H1 (cell line): Measurements from ENCODE around the gene TPSD1. TPM values are rescaled to one million over a fixed set of nuclear protein-coding genes. Genes with fewer than 3 reads are reported as not detected.

ENCODE experiments used
- EP300 ChIP-seq, 2 experiments: IDR thresholded peaks; 1 replicate in 1 of 2; 2 replicates in 1 of 2; pipeline ENCODE4 v1.6.1; 2011 to 2012; ENCODE audit warnings: low read depth in 2 of 2, low read length in 2 of 2, mild to moderate bottlenecking in 2 of 2, borderline replicate concordance in 1 of 2, inconsistent platforms in 1 of 2, moderate library complexity in 1 of 2
- JUND ChIP-seq: IDR thresholded peaks from 2 replicates; pipeline ENCODE4 v1.6.1; 2011; ENCODE audit warnings: mild to moderate bottlenecking, improper control_type of control experiment, low read length
- NANOG ChIP-seq: IDR thresholded peaks from 2 replicates; pipeline ENCODE4 v1.6.1; 2011; ENCODE audit warnings: low read length, low read depth, mild to moderate bottlenecking, inconsistent platforms; ENCODE audit not compliant: insufficient read depth, poor library complexity, severe bottlenecking
- RXRA ChIP-seq: IDR thresholded peaks from 2 replicates; pipeline ENCODE4 v1.6.1; 2011; ENCODE audit warnings: low read depth, mild to moderate bottlenecking, low read length, moderate library complexity; ENCODE audit not compliant: insufficient read depth
- polyA plus RNA-seq, 7 experiments: library from polyadenylated mRNA; depleted of rRNA in 3 of 7; stranded (reverse) in 5 of 7; unstranded in 2 of 7; fragments of >200 nt in 5 of 7; fragments of 200-250 nt in 2 of 7; gene quantifications; 1 replicate in 5 of 7; 2 replicates in 1 of 7; 4 replicates in 1 of 7; pipeline versions ENCODE4 v1.2.1 to v1.2.3, GENCODE V29; 2011 to 2013; ENCODE audit warnings: missing spikeins in 2 of 7, mixed read lengths in 2 of 7
- total RNA-seq: library from RNA; stranded (reverse); fragmentation: NEBNext Ultra II Directional; extraction: Animal tissue kit (Norgen Biotek cat#: 25700); gene quantifications from 2 replicates; pipeline ENCODE4 v1.2.1, GENCODE V29; 2021
- TF ChIP-seq, protein P1 (sequence below): IDR thresholded peaks from 2 replicates; pipeline ENCODE4 v1.6.1; 2012; ENCODE audit warnings: low read length, inconsistent platforms

Gene TPSD1
- total and polyA plus RNA-seq, 2 of the 8 experiments (the other 6 are each of a cell fraction or from before 2014, with no cell fraction given) = 0.26 TPM; not detected in 1

GRCh38 chr16:1281517-1281916, 25.6 kb downstream of the TPSD1 start (continued):
- TF ChIP-seq JUND (no peak), NANOG (no peak), RXRA (no peak), EP300 (IDR thresholded peaks at IDR 0.05; ENCODE audit: borderline replicate concordance in 1 of 2, low read depth in 2 of 2, low read length in 2 of 2) (no peak)
- TF ChIP-seq, protein P1, sequence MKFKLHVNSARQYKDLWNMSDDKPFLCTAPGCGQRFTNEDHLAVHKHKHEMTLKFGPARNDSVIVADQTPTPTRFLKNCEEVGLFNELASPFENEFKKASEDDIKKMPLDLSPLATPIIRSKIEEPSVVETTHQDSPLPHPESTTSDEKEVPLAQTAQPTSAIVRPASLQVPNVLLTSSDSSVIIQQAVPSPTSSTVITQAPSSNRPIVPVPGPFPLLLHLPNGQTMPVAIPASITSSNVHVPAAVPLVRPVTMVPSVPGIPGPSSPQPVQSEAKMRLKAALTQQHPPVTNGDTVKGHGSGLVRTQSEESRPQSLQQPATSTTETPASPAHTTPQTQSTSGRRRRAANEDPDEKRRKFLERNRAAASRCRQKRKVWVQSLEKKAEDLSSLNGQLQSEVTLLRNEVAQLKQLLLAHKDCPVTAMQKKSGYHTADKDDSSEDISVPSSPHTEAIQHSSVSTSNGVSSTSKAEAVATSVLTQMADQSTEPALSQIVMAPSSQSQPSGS = no peak
